ENCODE data around the gene ARHGEF10L.

ARHGEF10L gene

DNA sequence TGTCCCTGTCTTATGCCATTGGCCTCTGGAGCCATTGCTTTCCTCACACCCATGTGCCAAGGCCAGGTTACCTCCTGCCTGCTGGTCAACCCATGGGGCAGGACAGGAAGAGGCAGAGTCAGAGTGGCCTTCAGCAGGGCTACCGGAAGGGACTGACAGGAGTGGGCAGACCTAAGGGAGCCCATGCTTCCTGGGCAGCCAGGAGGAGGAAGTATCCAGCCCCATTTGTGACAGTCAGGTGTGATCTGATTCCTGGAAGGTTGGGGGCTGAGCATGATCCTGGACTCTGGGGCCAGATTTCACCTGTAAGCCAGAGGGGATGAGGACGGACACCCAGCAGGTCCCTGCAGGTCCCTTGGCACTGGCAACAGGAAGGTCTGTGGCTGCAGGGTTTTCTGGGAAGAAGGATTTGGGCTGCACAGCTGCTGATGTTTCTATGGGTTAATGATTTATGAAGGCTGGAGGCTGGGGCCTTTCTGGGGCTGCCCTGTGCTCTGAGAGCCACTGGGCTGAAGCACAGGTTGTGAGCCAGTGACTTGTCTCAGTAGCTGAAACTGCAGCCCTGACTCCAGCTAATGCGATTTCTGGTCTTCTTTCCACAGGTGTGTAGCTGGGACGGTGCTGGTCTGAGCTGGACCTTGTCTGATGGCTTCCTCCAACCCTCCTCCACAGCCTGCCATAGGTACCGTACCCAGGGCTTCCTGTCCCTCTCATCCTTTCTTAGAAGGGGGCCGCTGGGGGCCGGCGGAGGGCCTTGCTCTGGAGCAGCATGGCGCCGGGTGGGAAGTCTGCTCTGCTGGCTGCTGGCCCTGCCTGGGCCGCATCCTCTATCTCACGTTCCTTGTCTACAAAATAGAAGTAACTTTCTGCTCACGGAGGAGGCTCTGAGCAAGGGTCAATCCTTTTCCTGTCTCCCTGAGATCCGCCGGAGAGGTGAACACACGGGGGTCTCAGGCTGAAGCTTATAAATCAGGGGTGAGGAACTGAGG is 40.7 kb downstream of the ARHGEF10L start:
- H3K4me3 ChIP-seq (ENCODE audit: low read depth, low read length): no peak overlapping the region
- no peak for DNase-seq (ENCODE audit: low read depth, low spot score)
- no peak for TF ChIP-seq CTCF (IDR thresholded peaks at IDR 0.05; ENCODE audit: insufficient read depth, low read length, missing control alignments)
- ChIA-PET CTCF (interaction anchor here (0.9 to 1.1 kb wide), 2 partner anchors 26 to 78 kb away, joined by 3 to 5 read pairs; no protein-coding TSS in a partner anchor), POLR2A (no interaction called here)

- ChIA-PET CTCF (interaction anchor here (2.5 to 38.1 kb wide), 3 partner anchors 8 to 78 kb away, joined by 12 to 1054 read pairs (median 16); no protein-coding TSS in a partner anchor), POLR2A (no interaction called here)
- H3K4me3 ChIP-seq (ENCODE audit: low read depth, low read length): no peak overlapping the region
- DNase-seq (ENCODE audit: low read depth, low spot score): no peak
- TF ChIP-seq CTCF (IDR thresholded peaks at IDR 0.05; ENCODE audit: insufficient read depth, low read length, missing control alignments): no peak
These were observed 42.1 kb downstream of the ARHGEF10L start for GRCh38 chr1:17581389-17582123.

DNA sequence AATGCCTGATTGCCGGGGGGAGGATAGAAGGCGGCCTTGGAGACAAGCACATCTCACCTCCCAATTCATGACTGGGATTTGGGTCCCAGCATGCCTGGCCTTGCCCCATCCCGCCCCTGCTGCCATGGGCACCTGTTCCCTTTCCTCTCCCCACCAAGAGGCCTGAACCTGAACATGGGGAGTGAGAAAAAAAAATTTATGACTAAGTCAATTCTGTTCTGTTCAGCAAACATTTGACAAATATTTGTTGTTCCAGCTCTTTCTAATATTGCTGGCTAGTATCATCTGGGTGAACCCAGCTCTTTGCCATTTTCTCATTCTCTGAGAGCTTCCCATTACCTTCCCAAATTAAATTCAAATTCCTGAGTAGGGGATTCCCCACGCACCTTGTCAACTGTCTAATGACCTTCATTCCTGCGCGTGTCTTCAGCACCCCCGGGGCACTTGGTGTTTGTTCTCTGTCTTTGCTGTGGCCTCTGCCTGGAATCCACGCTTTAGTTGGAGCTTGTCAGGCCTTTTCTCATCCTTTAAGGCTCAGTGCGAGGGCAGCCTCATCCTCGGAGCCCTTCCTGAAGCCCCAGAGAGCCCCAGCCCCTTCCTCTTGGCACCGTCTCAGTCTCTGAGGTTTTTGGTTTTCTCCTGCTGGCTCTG is 42.8 kb downstream of the ARHGEF10L start:
- ChIA-PET CTCF (interaction anchor here (2.5 to 38.1 kb wide), 3 partner anchors 8 to 79 kb away, joined by 12 to 1054 read pairs (median 16); no protein-coding TSS in a partner anchor), POLR2A (no interaction called here)
- no peak for TF ChIP-seq CTCF (IDR thresholded peaks at IDR 0.05; ENCODE audit: insufficient read depth, low read length, missing control alignments)
- no peak overlapping the region for H3K4me3 ChIP-seq (ENCODE audit: low read depth, low read length)
- no peak for DNase-seq (ENCODE audit: low read depth, low spot score)

DNA sequence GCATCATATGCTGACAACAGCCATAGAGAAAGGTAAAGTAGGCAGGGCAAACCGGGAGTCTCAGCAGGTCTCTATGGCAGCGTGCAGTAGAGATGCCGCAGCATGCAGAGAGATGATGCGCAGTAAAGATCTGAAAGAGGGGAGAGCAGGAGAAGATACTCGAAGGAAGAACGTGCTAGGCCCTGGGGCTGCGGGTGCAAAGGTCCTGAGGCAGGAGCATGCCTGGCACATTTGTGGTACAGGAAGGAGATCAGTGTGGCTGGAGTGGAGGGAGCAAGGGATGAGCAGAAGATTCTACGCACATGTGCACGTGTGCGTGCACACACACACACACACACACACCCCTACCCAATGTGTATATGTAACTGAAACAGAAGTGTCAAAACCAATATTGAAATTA is 45.0 kb downstream of the ARHGEF10L start:
- ChIA-PET CTCF (interaction anchor here (1.0 to 38.1 kb wide), 4 partner anchors 11 to 81 kb away, joined by 3 to 1054 read pairs (median 56); no protein-coding TSS in a partner anchor), POLR2A (no interaction called here)
- DNase-seq (ENCODE audit: low read depth, low spot score): no peak
- TF ChIP-seq CTCF (IDR thresholded peaks at IDR 0.05; ENCODE audit: insufficient read depth, low read length, missing control alignments): no peak
- H3K4me3 ChIP-seq (ENCODE audit: low read depth, low read length): no peak overlapping the region

GRCh38 chr1:17585266-17585987 is 45.9 kb downstream of the ARHGEF10L start:
- POLR2A ChIA-PET: no interaction called here
- DNase-seq (ENCODE audit: low read depth, low spot score): no peak
- no peak for TF ChIP-seq CTCF (IDR thresholded peaks at IDR 0.05; ENCODE audit: insufficient read depth, low read length, missing control alignments)
- no peak overlapping the region for H3K4me3 ChIP-seq (ENCODE audit: low read depth, low read length)
- CTCF ChIA-PET: interaction anchor here (0.5 to 38.1 kb wide), 6 partner anchors 11 to 82 kb away, joined by 3 to 1054 read pairs (median 3); no protein-coding TSS in a partner anchor

Measured in AG04449 (cell line).